ENCODE results near the gene PSMF1.

DNA sequence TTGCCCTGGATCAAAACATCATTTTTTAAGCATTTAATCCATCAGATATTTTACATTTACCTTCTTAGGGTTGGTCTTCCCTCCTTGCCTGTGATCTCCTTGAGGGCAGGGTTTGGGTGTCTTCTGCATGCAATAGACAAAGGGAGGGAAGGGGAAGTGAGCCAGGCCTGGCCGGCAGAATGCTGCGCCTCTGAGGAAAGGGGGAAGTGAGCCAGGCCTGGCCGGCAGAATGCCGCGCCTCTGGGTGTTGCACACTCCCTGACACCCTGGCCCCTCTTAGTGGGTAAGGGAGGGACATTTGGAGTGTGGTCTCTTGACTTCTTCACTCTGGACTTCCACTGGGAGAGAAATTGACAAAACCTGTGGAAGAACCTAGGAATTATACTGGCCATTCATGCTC lies 12.4 kb downstream of the PSMF1 start:
- TF ChIP-seq, protein P1, sequence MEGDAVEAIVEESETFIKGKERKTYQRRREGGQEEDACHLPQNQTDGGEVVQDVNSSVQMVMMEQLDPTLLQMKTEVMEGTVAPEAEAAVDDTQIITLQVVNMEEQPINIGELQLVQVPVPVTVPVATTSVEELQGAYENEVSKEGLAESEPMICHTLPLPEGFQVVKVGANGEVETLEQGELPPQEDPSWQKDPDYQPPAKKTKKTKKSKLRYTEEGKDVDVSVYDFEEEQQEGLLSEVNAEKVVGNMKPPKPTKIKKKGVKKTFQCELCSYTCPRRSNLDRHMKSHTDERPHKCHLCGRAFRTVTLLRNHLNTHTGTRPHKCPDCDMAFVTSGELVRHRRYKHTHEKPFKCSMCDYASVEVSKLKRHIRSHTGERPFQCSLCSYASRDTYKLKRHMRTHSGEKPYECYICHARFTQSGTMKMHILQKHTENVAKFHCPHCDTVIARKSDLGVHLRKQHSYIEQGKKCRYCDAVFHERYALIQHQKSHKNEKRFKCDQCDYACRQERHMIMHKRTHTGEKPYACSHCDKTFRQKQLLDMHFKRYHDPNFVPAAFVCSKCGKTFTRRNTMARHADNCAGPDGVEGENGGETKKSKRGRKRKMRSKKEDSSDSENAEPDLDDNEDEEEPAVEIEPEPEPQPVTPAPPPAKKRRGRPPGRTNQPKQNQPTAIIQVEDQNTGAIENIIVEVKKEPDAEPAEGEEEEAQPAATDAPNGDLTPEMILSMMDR (IDR thresholded peaks at IDR 0.05), result no peak
- TF ChIP-seq POLR2AphosphoS5 (IDR thresholded peaks at IDR 0.05), result no peak

All from upper lobe of left lung (tissue), 4 donors.